GM10248 (cell line): ENCODE measurements around the gene TGFBR3L.

Experiments
- CTCF ChIA-PET: fragments of 300-600 bp; sonication (Branson Sonifier 250); formaldehyde crosslinking; extraction: SDS; loops from one replicate; lab custom pipeline; 2021; ENCODE audit warnings: antibody characterized with exemption; lab: Yijun Ruan, JAX
- POLR2A ChIA-PET: fragments of 350-650 bp; sonication (Branson Sonifier 250); formaldehyde crosslinking; extraction: SDS; loops from one replicate; lab custom pipeline; 2020; ENCODE audit warnings: antibody characterized with exemption; lab: Yijun Ruan, JAX
- DNase-seq: peaks from one replicate; pipeline ENCODE4 v3.0.0; 2012; ENCODE audit errors: extremely low spot score
- CTCF ChIP-seq: IDR thresholded peaks from 2 replicates; pipeline ENCODE4 v1.5.1; 2012; ENCODE audit warnings: mild to moderate bottlenecking, low read depth; ENCODE audit errors: extremely low read depth, missing control alignments, control extremely low read depth

The TGFBR3L gene

GRCh38 chr19:7963566-7963965 lies 48.9 kb downstream of the TGFBR3L start:
- ChIA-PET POLR2A (no interaction called here), CTCF (interaction anchor here (1.4 kb wide), 1 partner anchor 20 kb away, joined by 5 read pairs; the partner anchor contains the start of gene TIMM44)
- DNase-seq = no peak
- no peak for TF ChIP-seq CTCF

- DNase-seq = no peak
- no peak for TF ChIP-seq CTCF
- POLR2A ChIA-PET = interaction anchor here (0.5 kb wide), 1 partner anchor 11 kb away, joined by 7 read pairs; no protein-coding TSS in a partner anchor
- CTCF ChIA-PET = interaction anchor here (1.9 kb wide), 1 partner anchor 21 kb away, joined by 7 read pairs; the partner anchor contains the start of gene TIMM44
These were observed 50.7 kb downstream of the TGFBR3L start for GRCh38 chr19:7965259-7965841.

- ChIA-PET POLR2A (no interaction called here), CTCF (interaction anchor here (1.9 kb wide), 1 partner anchor 22 kb away, joined by 7 read pairs; the partner anchor contains the start of gene TIMM44)
- DNase-seq = no peak
- no peak for TF ChIP-seq CTCF
These were observed 51.5 kb downstream of the TGFBR3L start for GRCh38 chr19:7965921-7966665.

GRCh38 chr19:7968008-7968795 lies 53.6 kb downstream of the TGFBR3L start:
- DNase-seq = no peak
- no peak for TF ChIP-seq CTCF
- ChIA-PET CTCF (interaction anchor here (1.1 kb wide), 1 partner anchor 17 kb away, joined by 3 read pairs; no protein-coding TSS in a partner anchor), POLR2A (interaction anchor here (0.6 kb wide), 1 partner anchor 30 kb away, joined by 3 read pairs; no protein-coding TSS in a partner anchor)
